HG03066 (cell line): ENCODE data around the gene IPO11.
"Not testable (repeated sequence)": the region's sequence is repeated elsewhere in the genome, so short reads cannot be mapped to it uniquely, and the experiment has no call there.

Source experiments
- ATAC-seq: cut with Tn5 transposase; IDR thresholded peaks from one replicate; pipeline ENCODE4 v1.9.1; 2021; ENCODE audit warnings: low read depth; ENCODE audit not compliant: unreplicated experiment

Gene IPO11

DNA sequence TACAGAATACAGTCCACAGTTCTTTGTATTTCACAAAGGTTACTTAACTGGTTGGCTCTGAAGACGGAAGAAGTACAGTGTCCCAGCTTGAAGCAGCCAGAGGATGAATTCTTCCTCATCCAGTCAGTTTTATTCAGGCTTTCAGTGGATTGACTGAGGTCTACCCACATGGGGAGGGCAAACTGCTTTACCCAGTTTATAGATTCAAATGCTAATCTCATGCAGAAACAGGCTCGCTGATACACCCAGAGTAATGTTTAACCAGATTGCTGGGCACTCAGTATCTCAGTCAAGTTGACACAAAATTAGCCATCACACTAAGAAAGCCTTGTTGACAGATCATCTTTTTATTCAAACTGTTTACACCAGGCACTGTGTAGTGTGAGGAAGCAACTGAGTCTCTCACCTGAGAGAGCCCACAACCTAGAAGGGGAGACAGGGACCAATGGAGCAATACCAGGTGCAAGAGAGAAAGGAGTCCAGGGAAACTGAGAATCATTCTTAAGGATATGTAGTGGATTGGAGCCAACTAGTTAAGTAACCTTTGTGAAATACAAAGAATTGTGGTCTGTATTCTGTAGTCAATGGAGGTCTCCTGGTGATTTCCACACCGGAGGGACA is 181.9 kb downstream of the IPO11 start:
- ATAC-seq, result no peak

DNA sequence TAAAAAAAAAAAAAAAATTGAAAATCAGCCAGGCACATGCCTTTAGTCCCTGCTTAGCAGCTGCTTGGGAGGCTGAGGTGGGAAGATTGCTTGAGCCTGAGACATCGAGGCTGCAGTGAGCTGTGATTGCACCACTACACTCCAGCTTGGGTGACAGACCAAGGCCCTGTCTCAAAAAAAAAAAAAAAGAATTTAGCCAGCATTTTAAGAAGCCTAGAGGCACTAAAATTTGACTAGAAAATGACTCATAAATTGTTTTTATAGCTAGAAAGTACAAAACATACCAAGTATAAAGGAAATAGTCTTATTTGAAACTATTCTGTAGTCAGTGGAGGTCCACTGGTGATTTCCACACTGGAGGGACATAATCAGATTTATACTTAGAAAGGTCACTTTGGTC is 183.5 kb downstream of the IPO11 start:
- ATAC-seq, result no peak

DNA sequence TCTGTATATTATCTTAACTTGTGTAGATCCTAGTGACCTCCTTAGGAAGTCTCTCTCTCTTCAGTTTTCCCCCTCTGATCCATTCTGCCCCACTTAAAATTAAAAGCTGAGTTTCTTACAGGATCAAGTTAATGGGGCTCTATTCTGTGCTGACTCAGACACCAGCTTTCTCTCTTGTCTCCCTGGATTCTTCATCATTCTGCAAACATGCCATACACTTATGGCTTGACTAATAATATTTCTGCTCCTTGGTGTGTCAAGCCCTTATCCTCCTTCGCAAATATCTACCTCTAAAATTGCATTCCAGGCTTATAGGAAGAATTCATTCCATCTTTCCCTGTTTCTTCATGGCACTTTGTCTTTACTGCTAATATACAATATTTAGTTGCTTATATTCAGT is 184.1 kb downstream of the IPO11 start:
- no peak for ATAC-seq

DNA sequence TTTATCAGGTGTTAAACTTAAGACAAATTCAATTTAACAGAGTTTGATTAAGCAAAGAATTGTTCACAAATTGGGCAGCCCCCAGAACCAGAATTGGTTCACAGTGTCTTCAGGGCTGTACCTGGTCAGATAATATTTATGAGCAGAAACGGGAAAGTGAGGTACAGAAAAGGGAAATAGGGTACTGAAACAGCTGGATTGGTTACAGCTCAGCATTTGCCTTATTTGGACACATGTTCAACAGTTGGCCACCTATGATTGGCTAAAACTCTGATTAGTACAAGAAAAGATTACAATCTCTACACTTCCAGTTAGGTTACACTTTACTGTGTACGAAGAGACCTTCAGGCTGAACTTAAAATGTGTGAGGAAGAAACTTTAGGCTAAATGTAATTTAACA is 184.8 kb downstream of the IPO11 start:
- no peak for ATAC-seq

DNA sequence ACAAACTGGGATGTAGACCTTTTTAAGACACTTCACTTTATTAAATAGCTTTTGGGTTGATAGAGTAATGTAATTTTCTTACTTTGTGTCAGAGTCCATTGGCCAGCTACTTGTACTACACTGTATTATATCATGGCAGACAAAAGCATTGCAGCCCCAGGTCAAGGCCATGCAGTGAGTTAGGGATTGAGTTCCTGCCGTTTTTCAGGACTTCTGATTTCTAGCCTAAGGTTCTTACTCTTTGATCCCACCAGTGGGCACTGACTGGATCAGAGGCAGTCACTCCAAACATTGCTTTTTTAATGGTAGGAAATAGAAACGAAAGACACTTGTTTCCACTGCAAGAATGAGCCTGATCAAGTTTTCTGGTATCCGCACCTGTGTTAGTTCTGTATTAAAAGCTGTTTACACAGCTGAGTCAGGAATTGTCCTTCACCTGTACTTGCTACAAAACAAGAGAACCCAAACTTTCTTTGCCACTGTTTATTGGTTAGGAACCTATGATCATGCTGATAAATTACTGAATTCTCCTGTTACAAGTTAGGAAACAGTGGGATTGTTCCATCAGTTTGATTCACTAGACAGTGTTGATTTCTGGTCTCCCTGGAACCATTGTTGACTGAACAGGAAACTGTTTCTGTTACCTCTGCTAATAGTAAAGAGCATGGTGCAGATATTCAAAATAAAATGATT is 188.1 kb downstream of the IPO11 start:
- ATAC-seq, result no peak

DNA sequence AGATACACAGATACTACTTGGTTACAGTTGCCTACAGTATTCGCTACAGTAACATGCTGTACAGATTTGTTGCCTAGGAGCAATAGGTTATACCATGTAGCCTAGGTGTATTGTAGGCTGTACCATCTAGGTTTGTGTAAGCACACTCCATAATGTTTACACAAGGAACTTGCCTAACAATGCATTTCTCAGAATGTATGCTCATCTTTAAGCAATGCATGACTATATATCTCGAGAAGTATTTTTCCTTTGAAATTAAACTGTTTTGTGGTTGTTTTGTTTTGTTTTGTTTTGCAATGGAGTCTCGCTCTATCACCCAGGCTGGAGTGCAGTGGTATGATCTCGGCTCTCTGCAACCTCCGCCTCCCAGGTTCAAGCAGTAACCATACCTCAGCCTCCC is 191.4 kb downstream of the IPO11 start:
- ATAC-seq, result no peak

DNA sequence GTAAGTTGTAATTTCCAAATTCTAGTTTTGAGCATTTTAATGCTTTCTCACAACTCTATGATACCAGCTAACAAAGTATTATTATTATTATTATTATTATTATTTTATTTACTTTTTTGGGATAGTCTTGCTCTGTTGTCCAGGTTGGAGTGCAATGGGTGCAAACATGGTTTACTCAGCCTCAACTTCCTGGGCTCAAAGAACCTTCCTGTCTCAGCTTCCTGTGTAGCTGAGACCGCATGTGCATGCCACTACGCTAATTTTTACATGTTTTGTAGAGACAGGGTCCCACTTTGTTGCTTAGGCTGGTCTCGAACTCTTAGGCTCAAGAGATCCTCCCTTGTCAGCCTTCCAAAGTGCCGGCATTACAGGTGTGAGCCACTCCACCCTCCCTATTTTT is 193.1 kb downstream of the IPO11 start:
- no peak for ATAC-seq

DNA sequence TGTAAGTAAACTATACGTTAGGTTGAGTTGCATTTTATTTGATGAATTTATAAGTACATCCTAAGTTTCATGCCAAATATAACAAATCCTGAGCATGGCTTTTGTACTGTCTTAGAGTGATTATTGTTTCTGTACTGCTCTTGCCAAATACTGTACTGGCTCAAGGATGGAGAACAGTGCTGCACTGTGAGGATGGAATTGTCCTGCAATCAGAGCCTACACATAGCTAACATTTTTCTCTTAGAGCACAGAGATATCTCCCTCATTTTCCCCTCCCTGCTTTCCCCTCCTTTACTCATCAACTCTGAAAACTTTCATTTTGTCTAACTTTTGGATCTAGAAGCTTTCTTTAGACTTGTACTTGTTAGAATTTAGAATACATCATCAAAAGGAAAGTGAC is 194.3 kb downstream of the IPO11 start:
- no peak for ATAC-seq

DNA sequence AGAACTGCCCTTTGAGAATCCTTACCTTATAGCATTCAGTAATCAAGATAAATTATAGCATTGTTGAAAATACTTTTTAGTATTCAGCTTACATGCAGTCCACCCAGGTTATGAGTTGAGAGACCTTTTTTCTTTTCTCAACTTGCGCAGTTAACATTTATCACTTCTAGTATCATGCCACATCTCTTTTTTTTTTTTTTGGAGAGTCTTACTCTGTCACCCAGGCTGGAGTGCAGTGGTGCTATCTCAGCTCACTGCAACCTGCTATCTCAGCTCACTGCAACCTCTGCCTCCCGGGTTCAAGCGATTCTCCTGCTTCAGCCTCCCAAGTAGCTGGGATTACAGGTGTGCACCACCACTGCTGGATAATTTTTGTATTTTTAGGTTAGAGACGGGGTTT is 195.1 kb downstream of the IPO11 start:
- no peak for ATAC-seq

DNA sequence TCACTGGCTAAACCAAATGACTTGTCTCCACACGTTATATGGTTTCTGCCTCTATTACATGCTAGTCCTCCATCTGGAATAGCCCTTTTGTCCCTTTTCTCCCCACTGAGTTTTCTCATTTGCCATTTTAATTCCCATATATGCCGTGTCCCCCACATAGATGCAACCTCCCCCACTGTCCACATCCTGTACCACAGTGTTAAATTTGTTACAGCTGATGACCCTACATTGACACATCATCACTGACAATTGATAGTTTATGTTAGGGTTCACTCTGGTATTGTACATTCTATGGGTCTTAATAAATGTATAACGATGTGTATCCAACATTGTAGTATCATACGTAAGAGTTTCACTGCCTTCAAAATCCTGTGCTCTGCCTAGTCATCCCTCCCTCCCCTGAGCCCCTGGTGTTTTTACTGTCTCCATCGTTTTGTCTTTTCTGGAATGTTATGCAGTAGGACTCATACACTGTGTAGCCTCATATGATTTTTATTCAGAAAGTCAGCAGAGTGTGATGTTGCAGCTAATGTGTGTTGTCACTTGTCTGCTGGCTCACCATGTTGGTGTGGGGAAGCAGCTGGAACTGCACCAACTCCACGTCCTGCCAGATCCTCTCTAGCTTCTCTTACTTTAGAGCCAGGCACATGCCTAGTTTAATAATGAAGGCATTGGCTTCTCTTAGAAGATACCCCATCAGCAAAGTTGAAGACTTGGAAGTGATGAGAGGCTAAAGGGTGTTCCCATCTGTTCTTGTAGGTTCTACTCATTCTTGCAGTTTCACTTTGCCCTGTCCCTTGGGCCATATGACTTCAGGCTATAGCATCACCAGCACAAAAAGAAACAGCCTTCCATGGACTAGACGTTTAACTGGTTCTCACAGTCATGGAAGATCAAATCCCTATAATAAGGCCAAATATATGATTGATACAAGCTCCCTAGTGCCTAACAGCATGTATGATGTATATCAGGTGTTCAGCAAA is 196.3 kb downstream of the IPO11 start:
- ATAC-seq, result no peak

DNA sequence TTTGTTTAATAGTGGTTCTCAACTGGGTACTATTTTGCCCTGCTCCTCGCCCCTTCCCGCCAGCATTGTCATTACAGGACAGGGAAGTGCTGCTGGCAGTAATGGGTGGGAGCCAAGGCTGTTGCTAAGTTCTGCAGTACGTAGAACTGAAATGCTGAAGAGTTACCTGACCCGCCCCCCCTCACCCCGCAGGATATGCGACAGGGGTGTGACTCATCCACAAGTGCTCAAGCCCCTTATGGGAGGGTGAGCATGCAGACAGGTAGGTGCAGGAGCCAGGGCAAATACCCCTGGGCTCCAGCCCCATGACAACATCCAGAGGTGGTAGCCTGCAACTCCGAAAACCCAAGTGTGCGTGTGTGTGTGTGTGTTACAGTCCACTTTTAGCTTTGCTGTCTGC is 201.8 kb downstream of the IPO11 start:
- ATAC-seq, result no peak

DNA sequence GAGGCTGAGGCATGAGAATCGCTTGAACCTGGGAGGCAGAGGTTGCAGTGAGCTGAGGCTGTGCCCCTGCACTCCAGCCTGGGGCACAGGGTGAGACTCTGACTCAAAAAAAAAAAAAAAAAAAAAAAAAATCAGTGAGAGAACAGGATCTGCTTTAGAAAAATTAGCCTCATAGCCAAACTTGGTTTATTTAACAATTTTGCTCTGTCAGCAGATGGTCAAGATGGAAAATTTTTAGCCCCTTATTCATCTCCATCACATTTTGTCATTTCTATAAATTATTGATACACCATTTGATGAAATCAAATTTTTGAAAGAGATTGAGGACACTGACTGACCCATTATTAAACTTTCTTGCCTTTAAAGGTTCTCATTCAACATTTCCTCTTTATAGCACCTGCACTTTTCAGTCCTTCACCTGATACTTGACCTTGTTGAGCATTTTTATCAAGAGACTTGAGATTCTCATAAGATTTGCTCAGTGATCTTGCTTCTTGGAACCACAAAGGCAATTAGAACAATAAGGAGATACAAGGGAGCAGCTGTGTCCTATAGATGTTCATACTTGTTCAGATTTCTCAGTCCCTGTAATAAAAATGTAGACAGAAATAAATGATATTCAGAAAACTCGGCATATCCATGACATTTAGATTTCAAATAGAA is 204.2 kb downstream of the IPO11 start:
- ATAC-seq, result no peak

DNA sequence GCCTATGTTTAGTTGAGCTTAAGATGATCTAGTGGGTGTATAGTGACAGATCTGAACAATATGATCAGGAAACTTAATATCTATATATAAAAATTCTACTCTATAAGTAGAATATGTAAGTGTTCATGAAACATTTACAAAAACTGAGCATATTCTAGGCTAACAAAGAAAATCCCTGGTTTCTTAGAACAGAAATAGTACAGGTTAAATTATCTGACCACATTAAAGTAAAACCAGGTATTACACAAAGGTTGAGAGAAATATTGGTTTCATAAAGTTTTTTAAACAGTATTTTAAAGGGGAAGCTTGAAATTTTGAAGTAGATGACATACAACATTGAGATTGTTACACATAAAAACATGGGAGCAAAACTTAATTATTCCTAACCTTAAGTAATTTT is 205.4 kb downstream of the IPO11 start:
- no peak for ATAC-seq

DNA sequence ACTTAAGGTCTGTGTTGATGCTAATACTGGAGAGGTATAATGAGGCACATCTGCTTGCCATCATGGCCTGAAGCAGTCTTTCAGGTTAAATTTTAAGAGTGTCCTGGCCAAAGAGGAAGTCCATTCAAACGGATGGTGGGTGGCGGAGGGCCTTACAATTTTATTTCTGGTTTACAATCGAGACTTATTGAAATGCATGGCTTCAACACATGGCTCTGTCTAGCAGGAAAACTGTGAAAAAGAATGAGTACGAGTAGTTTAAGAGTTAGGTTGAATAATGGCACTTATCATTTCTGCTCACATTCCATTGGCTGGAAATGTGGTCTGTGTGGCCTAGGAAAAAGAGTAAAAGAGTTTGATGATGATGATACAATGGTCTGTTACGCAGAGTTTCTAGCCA is 208.2 kb downstream of the IPO11 start:
- no peak for ATAC-seq

DNA sequence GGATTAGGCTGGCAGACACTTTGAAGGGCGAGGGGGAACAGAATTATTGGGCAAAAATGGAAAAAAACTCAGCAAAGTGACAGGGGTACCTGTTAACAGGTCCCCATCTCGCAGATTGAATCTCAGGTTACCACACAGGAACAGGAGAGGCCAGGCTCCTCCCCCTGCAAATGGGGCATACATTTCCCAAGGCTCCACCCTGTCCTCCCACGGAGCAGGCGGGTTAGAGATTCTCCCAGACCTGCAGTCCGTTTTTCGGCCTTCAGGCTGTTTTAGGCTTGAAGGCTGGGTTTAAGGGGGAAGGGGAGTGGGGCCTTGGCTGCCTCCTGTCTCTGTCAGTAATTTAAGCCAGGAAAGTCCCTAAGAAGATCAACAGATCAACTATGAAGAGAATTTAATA is 208.7 kb downstream of the IPO11 start:
- no peak for ATAC-seq

DNA sequence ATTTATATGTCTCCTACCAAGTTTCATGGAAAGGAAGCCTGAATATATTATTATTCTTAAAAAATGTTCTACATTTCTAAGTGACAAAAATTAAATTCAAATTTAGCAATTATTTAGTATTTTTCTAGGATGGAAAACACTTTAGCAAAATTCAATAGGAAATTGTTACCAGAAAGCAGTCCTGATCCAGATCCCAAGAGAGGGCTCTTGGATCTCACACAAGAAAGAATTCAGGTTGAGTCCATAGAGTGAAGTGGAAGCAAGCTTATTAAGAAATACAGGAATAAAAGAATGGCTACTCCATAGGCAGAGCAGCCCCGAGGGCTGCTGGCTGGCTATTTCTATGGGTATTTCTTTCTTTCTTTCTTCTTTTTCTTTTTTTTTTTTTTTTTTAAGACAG is 210.7 kb downstream of the IPO11 start:
- ATAC-seq, result no peak

DNA sequence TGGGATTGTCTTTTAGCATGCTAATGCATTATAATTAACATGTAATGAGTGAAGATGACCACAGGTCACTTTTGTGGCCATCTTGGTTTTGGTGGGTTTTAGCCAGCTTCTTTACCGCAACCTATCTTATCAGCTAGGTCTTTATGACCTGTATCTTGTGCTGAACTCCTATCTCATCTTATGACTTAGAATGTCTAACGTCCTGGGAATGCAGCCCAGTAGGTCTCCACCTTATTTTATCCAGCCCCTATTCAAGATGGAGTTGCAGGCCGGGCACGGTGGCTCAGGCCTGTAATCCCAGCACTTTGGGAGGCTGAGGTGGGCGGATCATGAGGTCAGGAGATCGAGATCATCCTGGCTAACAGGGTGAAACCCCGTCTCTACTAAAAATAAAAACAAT is 211.9 kb downstream of the IPO11 start:
- not testable (repeated sequence) for ATAC-seq

DNA sequence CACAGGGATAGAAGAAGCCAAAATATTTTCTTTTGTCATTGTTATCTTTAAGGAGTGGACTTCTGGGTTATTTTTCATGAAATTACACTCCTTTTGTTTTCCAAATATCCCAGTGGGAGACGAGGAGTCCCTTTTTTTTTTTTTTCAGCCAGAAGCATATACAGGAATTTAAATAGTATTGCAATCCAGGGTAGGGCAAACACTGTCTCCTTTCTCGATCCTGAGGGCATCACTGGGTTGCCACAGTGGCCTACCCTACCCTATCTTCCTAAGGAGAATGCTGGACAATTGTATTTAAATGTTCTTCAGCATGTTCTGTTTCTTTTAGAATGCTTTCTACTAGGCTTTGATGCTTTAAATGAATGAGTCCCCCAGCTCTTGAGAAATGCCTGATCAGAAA is 214.0 kb downstream of the IPO11 start:
- ATAC-seq, result no peak

DNA sequence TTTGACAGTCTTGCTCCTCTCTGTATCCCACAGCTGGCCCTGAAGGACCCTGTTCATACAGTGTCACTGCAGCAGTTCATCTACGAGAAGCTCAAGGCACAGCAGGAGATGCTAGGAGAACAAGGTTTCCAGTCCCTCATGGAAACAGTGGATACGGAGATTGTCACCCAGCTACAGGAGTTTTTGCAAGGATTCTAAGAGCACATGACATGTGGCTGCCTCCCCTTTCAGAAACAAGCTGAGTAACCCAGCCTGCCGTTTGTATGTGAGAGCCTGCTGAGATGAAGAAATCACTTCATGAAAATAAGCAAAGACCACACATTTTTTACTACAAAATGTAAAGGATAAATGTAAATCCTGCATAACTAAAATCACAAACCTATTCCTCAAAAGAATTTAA is 214.6 kb downstream of the IPO11 start:
- ATAC-seq, result no peak

DNA sequence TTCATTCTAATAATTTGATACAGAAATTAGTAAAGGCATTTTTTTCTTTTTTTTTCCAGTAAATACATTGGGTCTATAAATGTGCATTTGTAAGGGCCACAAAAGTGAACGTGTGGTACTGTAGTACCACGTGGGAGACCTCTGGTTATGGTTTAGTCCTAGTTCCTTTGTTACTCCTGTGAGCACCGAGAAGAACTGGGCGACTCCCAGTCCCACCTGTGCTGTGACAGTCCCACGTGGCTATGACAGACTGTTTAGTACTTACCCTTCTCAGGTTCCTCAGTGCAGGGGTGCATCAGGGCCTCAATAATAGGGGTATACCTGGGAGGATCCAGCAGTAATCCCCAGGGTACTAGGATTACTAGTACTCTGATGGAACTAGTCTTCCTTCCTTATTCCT is 215.3 kb downstream of the IPO11 start:
- ATAC-seq, result no peak
